Measurements from ENCODE around the gene FANCG.

The FANCG gene

DNA sequence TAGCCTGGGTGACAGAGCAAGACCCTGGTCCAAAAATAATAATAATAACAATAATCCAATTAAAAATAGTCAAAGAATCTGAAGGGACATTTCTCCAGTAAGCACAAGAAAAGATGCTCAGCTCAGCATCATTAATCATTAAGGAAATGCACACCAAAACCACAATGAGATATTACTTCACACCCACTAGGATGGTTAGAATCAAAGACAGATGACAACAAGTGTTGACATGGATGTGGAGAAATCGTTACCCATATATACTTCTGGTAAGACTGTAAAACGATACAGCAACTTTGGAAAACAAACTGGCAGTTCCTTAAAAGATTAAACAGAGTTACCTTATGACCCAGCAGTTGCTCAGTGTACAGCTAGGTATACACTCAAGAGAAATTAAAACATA, 5.3 kb upstream of the FANCG start:
- H3K4me3 ChIP-seq (ENCODE audit: low read depth, low read length), result no peak overlapping the region
- TF ChIP-seq, protein P1, sequence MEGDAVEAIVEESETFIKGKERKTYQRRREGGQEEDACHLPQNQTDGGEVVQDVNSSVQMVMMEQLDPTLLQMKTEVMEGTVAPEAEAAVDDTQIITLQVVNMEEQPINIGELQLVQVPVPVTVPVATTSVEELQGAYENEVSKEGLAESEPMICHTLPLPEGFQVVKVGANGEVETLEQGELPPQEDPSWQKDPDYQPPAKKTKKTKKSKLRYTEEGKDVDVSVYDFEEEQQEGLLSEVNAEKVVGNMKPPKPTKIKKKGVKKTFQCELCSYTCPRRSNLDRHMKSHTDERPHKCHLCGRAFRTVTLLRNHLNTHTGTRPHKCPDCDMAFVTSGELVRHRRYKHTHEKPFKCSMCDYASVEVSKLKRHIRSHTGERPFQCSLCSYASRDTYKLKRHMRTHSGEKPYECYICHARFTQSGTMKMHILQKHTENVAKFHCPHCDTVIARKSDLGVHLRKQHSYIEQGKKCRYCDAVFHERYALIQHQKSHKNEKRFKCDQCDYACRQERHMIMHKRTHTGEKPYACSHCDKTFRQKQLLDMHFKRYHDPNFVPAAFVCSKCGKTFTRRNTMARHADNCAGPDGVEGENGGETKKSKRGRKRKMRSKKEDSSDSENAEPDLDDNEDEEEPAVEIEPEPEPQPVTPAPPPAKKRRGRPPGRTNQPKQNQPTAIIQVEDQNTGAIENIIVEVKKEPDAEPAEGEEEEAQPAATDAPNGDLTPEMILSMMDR (conservative IDR thresholded peaks at IDR 0.05; ENCODE audit: low read depth, low read length), result no peak
- DNase-seq (ENCODE audit: low read depth), result no peak

GRCh38 chr9:35079041-35079425, 709 bp downstream of the FANCG start:
- H3K4me3 ChIP-seq (ENCODE audit: low read depth, low read length), result peak overlapping the region; percentile 88
- DNase-seq (ENCODE audit: low read depth), result no peak
- TF ChIP-seq, protein P1 (conservative IDR thresholded peaks at IDR 0.05; ENCODE audit: low read depth, low read length), result no peak

DNA sequence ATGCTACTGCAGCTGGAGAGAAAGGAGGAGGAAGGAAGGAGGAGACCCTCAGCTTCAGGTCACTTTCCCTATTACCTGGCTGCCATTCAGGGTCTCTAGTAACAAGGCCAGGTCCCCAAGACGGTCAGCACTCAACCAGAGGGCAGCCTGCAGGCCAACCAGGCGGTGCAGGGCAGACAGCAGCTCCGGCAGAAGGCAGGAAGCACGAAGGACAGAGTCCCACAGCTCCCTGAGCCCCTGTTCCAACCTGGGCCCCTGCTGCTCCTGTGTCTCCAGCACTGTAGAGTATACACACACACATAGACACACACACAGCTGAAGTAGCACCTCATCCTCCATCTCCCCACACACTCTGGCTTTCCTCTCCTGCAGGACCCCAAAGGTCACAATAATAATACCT, 1.7 kb downstream of the FANCG start:
- TF ChIP-seq, protein P1 (conservative IDR thresholded peaks at IDR 0.05; ENCODE audit: low read depth, low read length), result no peak
- H3K4me3 ChIP-seq (ENCODE audit: low read depth, low read length), result no peak overlapping the region
- DNase-seq (ENCODE audit: low read depth), result no peak

DNA sequence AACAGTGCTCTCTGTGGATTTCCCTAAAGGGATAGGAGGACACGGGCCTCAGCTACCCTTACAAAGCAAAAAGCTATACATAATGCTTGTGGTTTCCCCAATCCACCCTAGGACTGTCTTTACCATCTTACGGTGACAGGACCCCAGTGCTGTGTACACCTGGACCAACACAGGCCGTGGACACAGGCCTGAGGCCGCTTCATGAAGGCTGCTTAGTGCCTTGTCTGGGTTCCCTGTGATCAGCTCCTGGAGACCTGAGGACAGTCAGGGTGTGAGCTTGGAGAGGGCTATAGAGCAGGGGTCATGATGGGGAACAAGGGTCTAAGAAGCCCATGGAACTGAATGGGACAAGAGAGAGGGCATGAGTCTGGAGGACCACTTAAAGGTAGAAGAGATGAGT, 2.9 kb downstream of the FANCG start:
- DNase-seq (ENCODE audit: low read depth), result no peak
- H3K4me3 ChIP-seq (ENCODE audit: low read depth, low read length), result no peak overlapping the region
- TF ChIP-seq, protein P1 (conservative IDR thresholded peaks at IDR 0.05; ENCODE audit: low read depth, low read length), result no peak

DNA sequence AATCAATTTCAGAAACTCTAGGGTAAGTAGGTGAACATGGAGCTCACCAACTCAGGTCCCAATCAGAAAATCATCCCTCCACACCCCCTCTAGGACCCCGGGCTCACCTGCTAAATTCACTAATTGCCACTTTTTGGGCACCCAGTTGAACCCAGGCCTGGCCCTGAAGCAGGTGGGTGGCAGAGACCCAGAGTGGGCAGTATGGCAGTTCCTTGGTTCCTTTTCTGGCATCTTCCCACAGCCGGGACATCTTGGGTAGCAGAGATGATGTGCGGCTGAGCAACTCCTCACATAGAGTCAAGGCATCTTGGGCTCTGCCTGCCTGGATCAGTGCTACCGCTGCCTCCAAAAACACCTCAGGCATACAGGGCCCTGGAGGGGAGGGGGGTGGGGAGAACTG, 4.4 kb downstream of the FANCG start:
- DNase-seq (ENCODE audit: low read depth), result no peak
- TF ChIP-seq, protein P1 (conservative IDR thresholded peaks at IDR 0.05; ENCODE audit: low read depth, low read length), result no peak

DNA sequence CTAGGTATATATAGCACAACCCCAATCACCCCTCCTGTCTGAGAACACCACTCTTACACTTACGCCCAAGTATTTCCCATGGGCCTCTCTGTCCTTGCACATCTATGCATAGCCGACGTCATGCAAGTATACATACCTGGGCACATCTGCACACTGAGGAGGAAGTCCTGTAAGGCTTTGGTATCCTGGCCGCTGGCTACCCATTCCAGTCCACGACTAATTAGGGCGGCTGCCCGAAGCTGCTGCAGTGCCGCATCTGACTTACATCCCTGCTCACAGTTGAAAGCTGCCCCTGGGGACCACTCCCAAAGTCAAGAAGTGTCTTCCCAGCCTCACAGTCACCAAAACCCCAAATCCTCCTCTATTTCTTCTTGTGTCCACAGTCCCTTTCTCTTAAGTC, 5.0 kb downstream of the FANCG start:
- TF ChIP-seq, protein P1 (conservative IDR thresholded peaks at IDR 0.05; ENCODE audit: low read depth, low read length), result no peak
- H3K4me3 ChIP-seq (ENCODE audit: low read depth, low read length), result no peak overlapping the region
- DNase-seq (ENCODE audit: low read depth), result no peak

More for the DNA sequence above, 4.4 kb downstream of the FANCG start:
- H3K4me3 ChIP-seq (ENCODE audit: low read depth, low read length), result no peak overlapping the region

DNA sequence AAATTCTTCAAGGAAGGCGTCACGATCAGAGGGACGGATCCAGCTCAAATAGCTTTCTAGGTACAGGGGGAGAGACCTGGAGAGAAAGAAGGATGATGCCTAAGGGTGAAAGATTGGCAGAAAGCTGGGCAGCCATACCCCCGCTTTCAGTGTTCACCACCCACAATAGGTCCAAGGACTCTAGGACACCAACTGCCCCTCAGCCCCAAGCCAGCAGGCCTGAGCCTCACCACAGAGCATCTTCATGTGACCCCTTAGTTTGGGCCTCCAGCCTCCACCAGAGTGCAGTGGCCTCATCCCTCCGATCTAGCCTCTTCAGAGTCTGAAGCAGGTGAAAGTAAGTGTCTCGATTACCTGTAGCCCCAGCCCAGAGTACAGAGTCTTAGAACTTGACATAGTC, 5.6 kb downstream of the FANCG start:
- no peak for DNase-seq (ENCODE audit: low read depth)
- TF ChIP-seq, protein P1 (conservative IDR thresholded peaks at IDR 0.05; ENCODE audit: low read depth, low read length), result no peak
- no peak overlapping the region for H3K4me3 ChIP-seq (ENCODE audit: low read depth, low read length)
